ENCODE results near the gene UBE3C.

DNA sequence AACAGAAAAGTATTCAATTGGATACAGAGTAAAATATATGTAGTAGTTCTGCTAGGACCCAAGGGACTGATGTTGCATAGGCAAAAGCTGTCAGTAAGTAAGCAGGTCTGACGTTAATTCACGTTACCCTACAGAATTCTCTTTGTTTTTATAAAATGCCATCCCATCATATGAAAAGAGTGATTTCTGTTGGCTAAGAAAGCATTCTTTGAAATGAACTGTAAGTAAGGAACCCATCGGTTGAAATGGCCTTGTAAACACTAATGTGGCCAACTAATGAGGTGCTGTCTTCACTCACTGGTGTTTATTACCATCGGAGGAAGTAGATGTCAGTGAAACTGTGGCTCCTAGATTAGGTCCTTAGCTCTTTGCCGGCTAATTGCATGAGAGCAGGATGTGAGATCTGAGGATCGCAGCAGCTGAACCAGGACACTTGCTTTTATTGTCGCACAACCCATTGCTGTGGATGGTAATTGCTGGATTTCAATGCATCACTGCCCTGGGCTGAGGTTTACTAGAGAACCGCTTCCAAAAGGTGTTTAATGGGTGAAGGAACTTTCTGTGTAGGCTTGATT, 49.5 kb downstream of the UBE3C start:
- TF ChIP-seq TAF1 (IDR thresholded peaks at IDR 0.05; ENCODE audit: borderline replicate concordance, low read depth, low read length) (no peak), POLR2AphosphoS5 (IDR thresholded peaks at IDR 0.05; ENCODE audit: low read depth, low read length) (no peak)
